SJCRH30 (cell line): Measurements from ENCODE around the gene CTNNBL1. TPM values are rescaled to one million over a fixed set of nuclear protein-coding genes. Genes with fewer than 3 reads are reported as not detected.
"Not testable (repeated sequence)": the region's sequence is repeated elsewhere in the genome, so short reads cannot be mapped to it uniquely, and the experiment has no call there.

ENCODE experiments used
- DNase-seq, 2 experiments: peaks; one replicate each; pipeline ENCODE4 v3.0.0-alpha.2; 2015 to 2020
- H3K27ac ChIP-seq: fragments of 250-450 bp; sonication (Bioruptor Pico); 2 replicates; pipeline ENCODE4 v1.5.1; 2020; ENCODE audit warnings: mild to moderate bottlenecking, moderate library complexity
- H3K27me3 ChIP-seq: fragments of 250-450 bp; sonication (Bioruptor Pico); 2 replicates; pipeline ENCODE4 v1.5.1; 2020; ENCODE audit warnings: mild to moderate bottlenecking, moderate library complexity
- H3K36me3 ChIP-seq: fragments of 250-450 bp; sonication (Bioruptor Pico); 2 replicates; pipeline ENCODE4 v1.5.1; 2020; ENCODE audit warnings: mild to moderate bottlenecking, moderate library complexity
- H3K4me1 ChIP-seq: fragments of 250-450 bp; sonication (Bioruptor Pico); 2 replicates; pipeline ENCODE4 v1.5.1; 2020; ENCODE audit warnings: mild to moderate bottlenecking, moderate library complexity
- H3K4me3 ChIP-seq: fragments of 250-450 bp; sonication (Bioruptor Pico); 2 replicates; pipeline ENCODE4 v1.5.1; 2020; ENCODE audit warnings: mild to moderate bottlenecking, moderate library complexity
- H3K9me3 ChIP-seq: fragments of 250-450 bp; sonication (Bioruptor Pico); replicated peaks from 2 replicates; pipeline ENCODE4 v1.5.1; 2020; ENCODE audit warnings: mild to moderate bottlenecking, moderate library complexity
- total RNA-seq: library from RNA; depleted of rRNA; stranded (reverse); fragments of >200 nt; shearing (Covaris generic); gene quantifications from 2 replicates; pipeline ENCODE4 v1.2.3, GENCODE V29; 2014

CTNNBL1 gene
- total RNA-seq, 1 experiment from 2014 or later = 89.5 TPM

- Histone ChIP-seq H3K36me3 (no peaks in the 10 kb centered on the region; the same call in 1 of the 2 replicates), H3K27me3 (no peaks in the 10 kb centered on the region), H3K9me3 (no peaks in the 10 kb centered on the region), H3K4me3 (no peak overlapping the region), H3K27ac (no peak overlapping the region), H3K4me1 (no peaks in the 10 kb centered on the region)
- no peak for DNase-seq
These were observed 18.4 kb downstream of the CTNNBL1 start for GRCh38 chr20:37711994-37712964.

- Histone ChIP-seq H3K27ac (no peak overlapping the region), H3K4me1 (no peaks in the 10 kb centered on the region), H3K27me3 (no peaks in the 10 kb centered on the region), H3K4me3 (no peak overlapping the region), H3K36me3 (no peaks in the 10 kb centered on the region; the same call in 1 of the 2 replicates), H3K9me3 (no peaks in the 10 kb centered on the region)
- no peak for DNase-seq
These were observed 19.6 kb downstream of the CTNNBL1 start for GRCh38 chr20:37713396-37713795.

- H3K27me3 ChIP-seq = no peaks in the 10 kb centered on the region
- DNase-seq = no peak
- H3K4me3 ChIP-seq = no peak overlapping the region
- H3K4me1 ChIP-seq = no peaks in the 10 kb centered on the region
- H3K9me3 ChIP-seq = 0 out of 2 replicates have a peak, but pooled peaks cover 4% of the 10 kb centered on the region
- no peak overlapping the region for H3K27ac ChIP-seq
- no peaks in the 10 kb centered on the region; the same call in 1 of the 2 replicates for H3K36me3 ChIP-seq
These were observed 21.3 kb downstream of the CTNNBL1 start for GRCh38 chr20:37714978-37715672.

GRCh38 chr20:37721751-37722150 is 27.9 kb downstream of the CTNNBL1 start:
- H3K9me3 ChIP-seq = 0 out of 2 replicates have a peak, but pooled peaks cover 4% of the 10 kb centered on the region
- no peak for DNase-seq
- H3K27ac ChIP-seq = no peak overlapping the region

GRCh38 chr20:37722312-37722711 is 28.5 kb downstream of the CTNNBL1 start:
- not testable (repeated sequence) for H3K4me3 ChIP-seq, H3K27ac ChIP-seq, DNase-seq, H3K27me3 ChIP-seq, H3K9me3 ChIP-seq, H3K36me3 ChIP-seq, H3K4me1 ChIP-seq

More at GRCh38 chr20:37721751-37722150, 27.9 kb downstream of the CTNNBL1 start:
- no peaks in the 10 kb centered on the region for H3K27me3 ChIP-seq
- no peaks in the 10 kb centered on the region; the same call in 1 of the 2 replicates for H3K36me3 ChIP-seq
- no peak overlapping the region for H3K4me3 ChIP-seq
- peaks cover 5% of the 10 kb centered on the region; the same call in 1 of the 2 replicates for H3K4me1 ChIP-seq

GRCh38 chr20:37723668-37724067 is 29.8 kb downstream of the CTNNBL1 start:
- Histone ChIP-seq H3K36me3 (no peaks in the 10 kb centered on the region), H3K27me3 (no peaks in the 10 kb centered on the region), H3K9me3 (0 out of 2 replicates have a peak, but pooled peaks cover 4% of the 10 kb centered on the region), H3K27ac (no peak overlapping the region), H3K4me1 (peaks cover 5% of the 10 kb centered on the region), H3K4me3 (no peak overlapping the region)
- no peak for DNase-seq

- Histone ChIP-seq H3K4me3 (no peak overlapping the region), H3K27me3 (no peaks in the 10 kb centered on the region), H3K27ac (no peak overlapping the region), H3K36me3 (no peaks in the 10 kb centered on the region; the same call in 1 of the 2 replicates), H3K9me3 (no peaks in the 10 kb centered on the region), H3K4me1 (peaks cover 5% of the 10 kb centered on the region)
- no peak for DNase-seq
These were observed 31.3 kb downstream of the CTNNBL1 start for GRCh38 chr20:37725165-37725564.

- DNase-seq = no peak
- H3K27me3 ChIP-seq = no peaks in the 10 kb centered on the region
- H3K4me3 ChIP-seq = no peak overlapping the region
- no peaks in the 10 kb centered on the region; the same call in 1 of the 2 replicates for H3K36me3 ChIP-seq
- peaks cover 5% of the 10 kb centered on the region for H3K4me1 ChIP-seq
- H3K27ac ChIP-seq = no peak overlapping the region
- no peaks in the 10 kb centered on the region for H3K9me3 ChIP-seq
These were observed 32.0 kb downstream of the CTNNBL1 start for GRCh38 chr20:37725855-37726254.

- no peaks in the 10 kb centered on the region for H3K27me3 ChIP-seq
- DNase-seq = peak in 1 of 2 experiments; percentile 16
- H3K4me1 ChIP-seq = peaks cover 5% of the 10 kb centered on the region
- H3K9me3 ChIP-seq = no peaks in the 10 kb centered on the region
- H3K27ac ChIP-seq = no peak overlapping the region
- no peaks in the 10 kb centered on the region; the same call in 1 of the 2 replicates for H3K36me3 ChIP-seq
- no peak overlapping the region for H3K4me3 ChIP-seq
These were observed 32.5 kb downstream of the CTNNBL1 start for GRCh38 chr20:37726321-37726720.

GRCh38 chr20:37726971-37727956 is 33.4 kb downstream of the CTNNBL1 start:
- H3K4me3 ChIP-seq = no peak overlapping the region
- no peaks in the 10 kb centered on the region for H3K27me3 ChIP-seq
- H3K36me3 ChIP-seq = peaks cover 7% of the 10 kb centered on the region
- no peaks in the 10 kb centered on the region for H3K9me3 ChIP-seq
- H3K4me1 ChIP-seq = peaks cover 5% of the 10 kb centered on the region
- no peak for DNase-seq
- no peak overlapping the region for H3K27ac ChIP-seq

GRCh38 chr20:37727957-37728634 is 34.3 kb downstream of the CTNNBL1 start:
- H3K4me3 ChIP-seq = no peak overlapping the region
- H3K9me3 ChIP-seq = no peaks in the 10 kb centered on the region
- peaks cover 5% of the 10 kb centered on the region for H3K4me1 ChIP-seq
- peaks cover 13% of the 10 kb centered on the region for H3K36me3 ChIP-seq
- no peaks in the 10 kb centered on the region for H3K27me3 ChIP-seq
- no peak for DNase-seq
- H3K27ac ChIP-seq = no peak overlapping the region

GRCh38 chr20:37728635-37728983 is 34.8 kb downstream of the CTNNBL1 start:
- Histone ChIP-seq H3K4me1 (peaks cover 5% of the 10 kb centered on the region), H3K9me3 (no peaks in the 10 kb centered on the region), H3K27me3 (no peaks in the 10 kb centered on the region), H3K27ac (no peak overlapping the region), H3K36me3 (peaks cover 18% of the 10 kb centered on the region), H3K4me3 (no peak overlapping the region)
- no peak for DNase-seq

- peaks cover 5% of the 10 kb centered on the region for H3K4me1 ChIP-seq
- H3K27ac ChIP-seq = no peak overlapping the region
- no peaks in the 10 kb centered on the region for H3K27me3 ChIP-seq
- H3K36me3 ChIP-seq = peaks cover 22% of the 10 kb centered on the region
- no peak for DNase-seq
- no peaks in the 10 kb centered on the region for H3K9me3 ChIP-seq
- no peak overlapping the region for H3K4me3 ChIP-seq
These were observed 35.6 kb downstream of the CTNNBL1 start for GRCh38 chr20:37729452-37729851.

GRCh38 chr20:37729909-37730308 is 36.1 kb downstream of the CTNNBL1 start:
- Histone ChIP-seq H3K4me1 (peaks cover 5% of the 10 kb centered on the region), H3K9me3 (no peaks in the 10 kb centered on the region), H3K27me3 (no peaks in the 10 kb centered on the region), H3K27ac (no peak overlapping the region), H3K4me3 (no peak overlapping the region), H3K36me3 (peaks cover 22% of the 10 kb centered on the region)
- no peak for DNase-seq
